ENCODE data around the gene PROS1. TPM values are rescaled to one million over a fixed set of nuclear protein-coding genes. Genes with fewer than 3 reads are reported as not detected.

PROS1 gene
- total and polyA plus RNA-seq, 2 of the 8 experiments (the other 6 are each of a cell fraction or from before 2014, with no cell fraction given): 0.65 to 2.5 TPM

DNA sequence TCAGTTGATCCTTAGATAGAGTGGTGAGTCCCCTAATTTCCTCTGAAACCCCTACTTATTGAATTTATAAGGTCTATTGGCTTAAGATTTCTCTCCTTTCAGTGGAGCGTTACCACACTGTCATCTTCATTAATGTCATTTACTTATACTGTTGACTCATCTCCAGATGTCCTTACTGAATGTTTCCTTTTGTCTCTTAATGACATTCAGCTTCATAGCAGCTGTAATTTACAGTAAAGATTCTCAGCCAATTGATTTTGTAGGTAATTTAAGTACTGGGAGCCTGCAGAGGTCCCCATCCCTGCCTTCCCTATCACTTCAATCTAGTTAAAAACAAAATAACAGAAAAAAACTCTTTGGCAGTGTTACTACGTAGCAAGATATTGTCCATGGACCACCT is 35.9 kb upstream of the PROS1 start:
- peaks cover 0 to 1% of the 10 kb centered on the region in 2 experiments for H4K20me1 ChIP-seq (replicated peaks in 1 of 2; ENCODE audit: control insufficient read depth in 1 of 2, insufficient read depth in 2 of 2, low read length in 2 of 2)
- H2AFZ ChIP-seq (ENCODE audit: low read length): no peak overlapping the region
- H2BK15ac ChIP-seq (ENCODE audit: low read length): no peak overlapping the region
- no peaks in the 10 kb centered on the region for H3K79me2 ChIP-seq (ENCODE audit: control insufficient read depth in 1 of 2, insufficient read depth in 2 of 2, low read length in 2 of 2)
- H3K56ac ChIP-seq (replicated peaks; ENCODE audit: insufficient read length, low read depth, low read length): no peak overlapping the region
- no peak overlapping the region for H2BK12ac ChIP-seq (ENCODE audit: low read depth, low read length)
- no peak overlapping the region for H3K9ac ChIP-seq (replicated peaks in 1 of 4; ENCODE audit: extremely low read depth in 1 of 4, low read depth in 3 of 4, low read length in 3 of 4)
- no peak overlapping the region for H2AK5ac ChIP-seq (ENCODE audit: low read depth, low read length)
- no peak overlapping the region for H3K14ac ChIP-seq (ENCODE audit: insufficient read length)
- DNase-seq (ENCODE audit: low read depth in 1 of 2, low spot score in 2 of 2) (no peak), FAIRE-seq (no peak)
- H2BK20ac ChIP-seq (ENCODE audit: low read length): no peak overlapping the region
- H3K9me3 ChIP-seq (ENCODE audit: insufficient read depth in 2 of 2, low read depth in 1 of 2, low read length in 1 of 2): no peaks in the 10 kb centered on the region
- 96% methylated on average over 2 of the region's 2 CpGs; no CpG with 5 or more reads in 1 of the 2 experiments for WGBS, 2 experiments (ENCODE audit: extremely low coverage in 1 of 2, insufficient coverage in 1 of 2, insufficient read length in 1 of 2, insufficient replicate concordance in 2 of 2, low coverage in 1 of 2, low lambda C conversion rate in 2 of 2, missing lambda C conversion rate in 1 of 2)
- no peak overlapping the region for H3K4me2 ChIP-seq (ENCODE audit: insufficient read depth in 1 of 2, low read depth in 2 of 2, low read length in 2 of 2)
- no peak overlapping the region for H2BK5ac ChIP-seq (ENCODE audit: low read depth, low read length)
- H3K27ac ChIP-seq (ENCODE audit: low read depth, low read length): no peak overlapping the region
- H3K4me1 ChIP-seq (replicated peaks in 1 of 4; ENCODE audit: control insufficient read depth in 3 of 4, insufficient read depth in 4 of 4, low read length in 3 of 4): no peaks in the 10 kb centered on the region
- ChIA-PET CTCF (ENCODE audit: partially characterized antibody) (no interaction called here), POLR2A (ENCODE audit: partially characterized antibody) (no interaction called here)
- no peak overlapping the region for H3K18ac ChIP-seq (ENCODE audit: extremely low read depth, low read length)
- no peaks in the 10 kb centered on the region for H3K36me3 ChIP-seq (ENCODE audit: control insufficient read depth in 2 of 4, insufficient read depth in 4 of 4, low read length in 3 of 4)
- H3K4me3 ChIP-seq (ENCODE audit: extremely low read depth in 1 of 4, insufficient read depth in 2 of 4, low read depth in 3 of 4, low read length in 4 of 4): no peak overlapping the region
- H3K79me1 ChIP-seq (ENCODE audit: low read depth, low read length): no peaks in the 10 kb centered on the region
- no peaks in the 10 kb centered on the region for H3K27me3 ChIP-seq (replicated peaks in 1 of 4; ENCODE audit: control insufficient read depth in 3 of 4, extremely low read depth in 1 of 4, insufficient read depth in 3 of 4, low read length in 3 of 4)
- no peak overlapping the region for H4K91ac ChIP-seq (replicated peaks; ENCODE audit: insufficient read length, low read length)
- H3K4ac ChIP-seq (replicated peaks; ENCODE audit: insufficient read length, low read depth, low read length): no peak overlapping the region
- no peak overlapping the region for H4K5ac ChIP-seq (ENCODE audit: insufficient read length, low read depth, low read length)
- no peak overlapping the region for H3K23ac ChIP-seq (ENCODE audit: insufficient read length)
- no peak overlapping the region for H4K8ac ChIP-seq (ENCODE audit: extremely low read depth, insufficient read depth, low read length)
- no peak overlapping the region for H2BK120ac ChIP-seq (replicated peaks; ENCODE audit: low read depth, low read length)
- no peaks in the 10 kb centered on the region for H3K23me2 ChIP-seq (ENCODE audit: low read depth, low read length)
- no peak for TF ChIP-seq ASH2L (IDR thresholded peaks at IDR 0.05; ENCODE audit: low read length)
- TF ChIP-seq, protein P1, sequence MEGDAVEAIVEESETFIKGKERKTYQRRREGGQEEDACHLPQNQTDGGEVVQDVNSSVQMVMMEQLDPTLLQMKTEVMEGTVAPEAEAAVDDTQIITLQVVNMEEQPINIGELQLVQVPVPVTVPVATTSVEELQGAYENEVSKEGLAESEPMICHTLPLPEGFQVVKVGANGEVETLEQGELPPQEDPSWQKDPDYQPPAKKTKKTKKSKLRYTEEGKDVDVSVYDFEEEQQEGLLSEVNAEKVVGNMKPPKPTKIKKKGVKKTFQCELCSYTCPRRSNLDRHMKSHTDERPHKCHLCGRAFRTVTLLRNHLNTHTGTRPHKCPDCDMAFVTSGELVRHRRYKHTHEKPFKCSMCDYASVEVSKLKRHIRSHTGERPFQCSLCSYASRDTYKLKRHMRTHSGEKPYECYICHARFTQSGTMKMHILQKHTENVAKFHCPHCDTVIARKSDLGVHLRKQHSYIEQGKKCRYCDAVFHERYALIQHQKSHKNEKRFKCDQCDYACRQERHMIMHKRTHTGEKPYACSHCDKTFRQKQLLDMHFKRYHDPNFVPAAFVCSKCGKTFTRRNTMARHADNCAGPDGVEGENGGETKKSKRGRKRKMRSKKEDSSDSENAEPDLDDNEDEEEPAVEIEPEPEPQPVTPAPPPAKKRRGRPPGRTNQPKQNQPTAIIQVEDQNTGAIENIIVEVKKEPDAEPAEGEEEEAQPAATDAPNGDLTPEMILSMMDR (IDR thresholded peaks at IDR 0.05; ENCODE audit: control extremely low read depth in 1 of 3, insufficient read depth in 1 of 3, low read depth in 1 of 3, low read length in 3 of 3): no peak
- TF ChIP-seq TAF7 (optimal IDR thresholded peaks at IDR 0.05; ENCODE audit: borderline replicate concordance, low read depth, low read length): no peak
- no peak for TF ChIP-seq CBX5 (IDR thresholded peaks at IDR 0.05; ENCODE audit: low read depth, low read length)
- TF ChIP-seq CBX8 (IDR thresholded peaks at IDR 0.05; ENCODE audit: borderline replicate concordance, low read depth, low read length): no peak
- no peak for TF ChIP-seq BRCA1 (IDR thresholded peaks at IDR 0.05; ENCODE audit: low read depth, low read length)
- TF ChIP-seq RFX5 (IDR thresholded peaks at IDR 0.05; ENCODE audit: borderline replicate concordance, low read depth, low read length): no peak
- no peak for TF ChIP-seq TCF12 (IDR thresholded peaks at IDR 0.05; ENCODE audit: low read depth, low read length)
- no peak for TF ChIP-seq SIN3A (conservative IDR thresholded peaks at IDR 0.05 in 1 of 2, IDR thresholded peaks at IDR 0.05 in 1 of 2; ENCODE audit: low read depth in 1 of 2, low read length in 2 of 2)
- TF ChIP-seq POLR2A (IDR thresholded peaks at IDR 0.05; ENCODE audit: control extremely low read depth in 1 of 2, low read depth in 2 of 2, low read length in 2 of 2): no peak
- TF ChIP-seq CEBPB (IDR thresholded peaks at IDR 0.05; ENCODE audit: low read depth, low read length): no peak
- TF ChIP-seq TBP (IDR thresholded peaks at IDR 0.05; ENCODE audit: low read depth, low read length): no peak
- no peak for TF ChIP-seq KDM1A (IDR thresholded peaks at IDR 0.05; ENCODE audit: borderline replicate concordance, low read length)
